WTC11 (cell line): ENCODE results near the gene PREX1. TPM values are rescaled to one million over a fixed set of nuclear protein-coding genes. Genes with fewer than 3 reads are reported as not detected.

Experiments
- ATAC-seq: fragments of 200-7000 bp; cut with Tn5 transposase; 2 replicates; pipeline ENCODE4 v1.10.0; 2021; ENCODE audit warnings: mild to moderate bottlenecking, moderate library complexity
- CTCF ChIA-PET: fragments of 300-600 bp; sonication (Branson Sonifier 250); formaldehyde crosslinking; loops from one replicate; lab custom pipeline; 2021; ENCODE audit warnings: antibody characterized with exemption; lab: Charles Lee
- POLR2A ChIA-PET: fragments of 350-600 bp; sonication (Branson Sonifier 250); formaldehyde crosslinking; loops from one replicate; lab custom pipeline; 2021; ENCODE audit warnings: antibody characterized with exemption; lab: Charles Lee
- DNase-seq: peaks from one replicate; pipeline ENCODE4 v3.0.0; 2021; ENCODE audit warnings: low spot score
- H3K27ac Mint-ChIP-seq: 2 replicates; pipeline ENCODE4 v1.8.0; 2021; ENCODE audit warnings: mixed read lengths
- H3K27me3 Mint-ChIP-seq: 2 replicates; pipeline ENCODE4 v1.8.0; 2021; ENCODE audit warnings: low read depth, mild to moderate bottlenecking, moderate library complexity, mixed read lengths
- H3K36me3 Mint-ChIP-seq: 2 replicates; pipeline ENCODE4 v1.8.0; 2021; ENCODE audit warnings: mixed read lengths
- H3K4me1 Mint-ChIP-seq: 2 replicates; pipeline ENCODE4 v1.8.0; 2022; ENCODE audit warnings: mixed read lengths
- H3K4me3 Mint-ChIP-seq: 2 replicates; pipeline ENCODE4 v1.8.0; 2021; ENCODE audit warnings: mild to moderate bottlenecking, moderate library complexity, mixed read lengths
- H3K9me3 Mint-ChIP-seq: 2 replicates; pipeline ENCODE4 v1.8.0; 2021; ENCODE audit warnings: mixed read lengths
- ATF3 ChIP-seq: sonication (generic); formaldehyde crosslinking; conservative IDR thresholded peaks from 2 replicates; pipeline ENCODE4 v1.8.1; 2022; ENCODE audit warnings: mild to moderate bottlenecking, missing genetic modification reagents
- E2F4 ChIP-seq: sonication (generic); formaldehyde crosslinking; IDR thresholded peaks from 2 replicates; pipeline ENCODE4 v1.8.1; 2022; ENCODE audit warnings: low read depth, mild to moderate bottlenecking, moderate library complexity, missing genetic modification reagents, borderline replicate concordance
- NR2C2 ChIP-seq: sonication (generic); formaldehyde crosslinking; IDR thresholded peaks from 2 replicates; pipeline ENCODE4 v1.8.0; 2022; ENCODE audit warnings: mild to moderate bottlenecking, missing genetic modification reagents
- STAT6 ChIP-seq: sonication (generic); formaldehyde crosslinking; conservative IDR thresholded peaks from 2 replicates; pipeline ENCODE4 v1.8.1; 2023; ENCODE audit warnings: mild to moderate bottlenecking, low read depth, missing genetic modification reagents, moderate library complexity
- ZNF396 ChIP-seq: fragments of 250-450 bp; sonication (Bioruptor Pico); IDR thresholded peaks from 2 replicates; pipeline ENCODE4 v1.8.0; 2021; ENCODE audit warnings: mild to moderate bottlenecking, moderate library complexity, borderline replicate concordance
- ZNF425 ChIP-seq: fragments of 250-450 bp; sonication (Bioruptor Pico); conservative IDR thresholded peaks from 2 replicates; pipeline ENCODE4 v1.9.0; 2021; ENCODE audit warnings: mild to moderate bottlenecking
- ZSCAN18 ChIP-seq: fragments of 250-450 bp; sonication (Bioruptor Pico); IDR thresholded peaks from 2 replicates; pipeline ENCODE4 v2.1.2; 2022; ENCODE audit warnings: mild to moderate bottlenecking, moderate library complexity
- total RNA-seq: library from RNA; stranded (reverse); gene quantifications from 3 replicates; pipeline ENCODE4 v1.2.3, GENCODE V29; 2021
- TF ChIP-seq, protein P1 (sequence below): sonication (generic); formaldehyde crosslinking; IDR thresholded peaks from 2 replicates; pipeline ENCODE4 v1.8.1; 2022; ENCODE audit warnings: missing genetic modification reagents, borderline replicate concordance
- TF ChIP-seq, protein P2 (sequence below): fragments of 250-450 bp; sonication (Bioruptor Pico); IDR thresholded peaks from 2 replicates; pipeline ENCODE4 v1.9.0; 2021; ENCODE audit warnings: mild to moderate bottlenecking, borderline replicate concordance
- TF ChIP-seq, protein P3 (sequence below): sonication (generic); formaldehyde crosslinking; IDR thresholded peaks from 2 replicates; pipeline ENCODE4 v1.8.1; 2022; ENCODE audit warnings: mild to moderate bottlenecking, missing genetic modification reagents, moderate library complexity, borderline replicate concordance

Gene PREX1
- total RNA-seq, 1 experiment from 2014 or later: 17.3 TPM

DNA sequence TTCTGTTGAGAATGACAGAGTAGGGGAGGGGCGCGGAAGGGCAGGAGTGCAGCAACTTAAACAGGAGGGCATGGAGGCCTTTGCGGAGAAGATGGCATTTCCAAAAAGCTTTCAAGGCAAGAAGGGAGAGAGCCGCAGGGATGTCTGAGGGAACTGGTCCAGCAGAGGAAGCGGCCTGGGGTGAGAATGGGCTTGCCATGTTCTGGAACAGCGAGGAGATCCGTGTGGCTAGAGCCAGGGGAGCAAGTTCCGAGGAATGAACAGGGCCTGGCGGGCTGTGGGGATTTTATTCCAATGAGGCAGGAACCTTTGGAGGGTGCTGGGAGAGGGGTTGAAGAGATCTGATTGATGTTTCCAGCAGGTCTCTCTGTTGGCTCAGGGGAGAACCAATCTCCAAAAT, 86.1 kb downstream of the PREX1 start:
- ChIA-PET POLR2A (no interaction called here), CTCF (interaction anchor here (2.0 kb wide), 1 partner anchor 84 kb away, joined by 8 read pairs; no protein-coding TSS in a partner anchor)
- H3K4me1 Mint-ChIP-seq: peaks cover 19% of the 10 kb centered on the region

More for the DNA sequence above, 86.1 kb downstream of the PREX1 start:
- no peak for ATAC-seq
- H3K27ac Mint-ChIP-seq: peak overlapping the region; percentile 50; the same call in 1 of the 2 replicates
- no peaks in the 10 kb centered on the region for H3K36me3 Mint-ChIP-seq
- DNase-seq: no peak
- TF ChIP-seq ZSCAN18 (CRISPR knock-in tag) (no peak), ZNF396 (CRISPR knock-in tag) (no peak), ZNF425 (CRISPR knock-in tag) (no peak), NR2C2 (no peak), E2F4 (CRISPR knock-in tag) (no peak), STAT6 (CRISPR knock-in tag) (no peak), ATF3 (CRISPR knock-in tag) (no peak)
- TF ChIP-seq, protein P1, sequence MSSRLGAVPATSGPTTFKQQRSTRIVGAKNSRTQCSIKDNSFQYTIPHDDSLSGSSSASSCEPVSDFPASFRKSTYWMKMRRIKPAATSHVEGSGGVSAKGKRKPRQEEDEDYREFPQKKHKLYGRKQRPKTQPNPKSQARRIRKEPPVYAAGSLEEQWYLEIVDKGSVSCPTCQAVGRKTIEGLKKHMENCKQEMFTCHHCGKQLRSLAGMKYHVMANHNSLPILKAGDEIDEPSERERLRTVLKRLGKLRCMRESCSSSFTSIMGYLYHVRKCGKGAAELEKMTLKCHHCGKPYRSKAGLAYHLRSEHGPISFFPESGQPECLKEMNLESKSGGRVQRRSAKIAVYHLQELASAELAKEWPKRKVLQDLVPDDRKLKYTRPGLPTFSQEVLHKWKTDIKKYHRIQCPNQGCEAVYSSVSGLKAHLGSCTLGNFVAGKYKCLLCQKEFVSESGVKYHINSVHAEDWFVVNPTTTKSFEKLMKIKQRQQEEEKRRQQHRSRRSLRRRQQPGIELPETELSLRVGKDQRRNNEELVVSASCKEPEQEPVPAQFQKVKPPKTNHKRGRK (CRISPR knock-in tag): no peak
- TF ChIP-seq, protein P2, sequence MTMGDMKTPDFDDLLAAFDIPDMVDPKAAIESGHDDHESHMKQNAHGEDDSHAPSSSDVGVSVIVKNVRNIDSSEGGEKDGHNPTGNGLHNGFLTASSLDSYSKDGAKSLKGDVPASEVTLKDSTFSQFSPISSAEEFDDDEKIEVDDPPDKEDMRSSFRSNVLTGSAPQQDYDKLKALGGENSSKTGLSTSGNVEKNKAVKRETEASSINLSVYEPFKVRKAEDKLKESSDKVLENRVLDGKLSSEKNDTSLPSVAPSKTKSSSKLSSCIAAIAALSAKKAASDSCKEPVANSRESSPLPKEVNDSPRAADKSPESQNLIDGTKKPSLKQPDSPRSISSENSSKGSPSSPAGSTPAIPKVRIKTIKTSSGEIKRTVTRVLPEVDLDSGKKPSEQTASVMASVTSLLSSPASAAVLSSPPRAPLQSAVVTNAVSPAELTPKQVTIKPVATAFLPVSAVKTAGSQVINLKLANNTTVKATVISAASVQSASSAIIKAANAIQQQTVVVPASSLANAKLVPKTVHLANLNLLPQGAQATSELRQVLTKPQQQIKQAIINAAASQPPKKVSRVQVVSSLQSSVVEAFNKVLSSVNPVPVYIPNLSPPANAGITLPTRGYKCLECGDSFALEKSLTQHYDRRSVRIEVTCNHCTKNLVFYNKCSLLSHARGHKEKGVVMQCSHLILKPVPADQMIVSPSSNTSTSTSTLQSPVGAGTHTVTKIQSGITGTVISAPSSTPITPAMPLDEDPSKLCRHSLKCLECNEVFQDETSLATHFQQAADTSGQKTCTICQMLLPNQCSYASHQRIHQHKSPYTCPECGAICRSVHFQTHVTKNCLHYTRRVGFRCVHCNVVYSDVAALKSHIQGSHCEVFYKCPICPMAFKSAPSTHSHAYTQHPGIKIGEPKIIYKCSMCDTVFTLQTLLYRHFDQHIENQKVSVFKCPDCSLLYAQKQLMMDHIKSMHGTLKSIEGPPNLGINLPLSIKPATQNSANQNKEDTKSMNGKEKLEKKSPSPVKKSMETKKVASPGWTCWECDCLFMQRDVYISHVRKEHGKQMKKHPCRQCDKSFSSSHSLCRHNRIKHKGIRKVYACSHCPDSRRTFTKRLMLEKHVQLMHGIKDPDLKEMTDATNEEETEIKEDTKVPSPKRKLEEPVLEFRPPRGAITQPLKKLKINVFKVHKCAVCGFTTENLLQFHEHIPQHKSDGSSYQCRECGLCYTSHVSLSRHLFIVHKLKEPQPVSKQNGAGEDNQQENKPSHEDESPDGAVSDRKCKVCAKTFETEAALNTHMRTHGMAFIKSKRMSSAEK (CRISPR knock-in tag): no peak
- TF ChIP-seq, protein P3, sequence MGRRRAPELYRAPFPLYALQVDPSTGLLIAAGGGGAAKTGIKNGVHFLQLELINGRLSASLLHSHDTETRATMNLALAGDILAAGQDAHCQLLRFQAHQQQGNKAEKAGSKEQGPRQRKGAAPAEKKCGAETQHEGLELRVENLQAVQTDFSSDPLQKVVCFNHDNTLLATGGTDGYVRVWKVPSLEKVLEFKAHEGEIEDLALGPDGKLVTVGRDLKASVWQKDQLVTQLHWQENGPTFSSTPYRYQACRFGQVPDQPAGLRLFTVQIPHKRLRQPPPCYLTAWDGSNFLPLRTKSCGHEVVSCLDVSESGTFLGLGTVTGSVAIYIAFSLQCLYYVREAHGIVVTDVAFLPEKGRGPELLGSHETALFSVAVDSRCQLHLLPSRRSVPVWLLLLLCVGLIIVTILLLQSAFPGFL (CRISPR knock-in tag): no peak
- no peaks in the 10 kb centered on the region for H3K27me3 Mint-ChIP-seq
- H3K4me3 Mint-ChIP-seq: no peak overlapping the region
- no peaks in the 10 kb centered on the region for H3K9me3 Mint-ChIP-seq
